HepG2 (cell line): ENCODE measurements around the gene MARVELD3. TPM values are rescaled to one million over a fixed set of nuclear protein-coding genes. Genes with fewer than 3 reads are reported as not detected.

ENCODE experiments used
- ATAC-seq: fragments of 200-7000 bp; cut with Tn5 transposase; 3 replicates; pipeline ENCODE4 v1.9.1; 2020; ENCODE audit warnings: mild to moderate bottlenecking, moderate library complexity
- BruUV-seq: library from RNA; stranded (reverse); fragments of 400-500 nt; replicated peaks from 2 replicates; lab custom pipeline; 2021; lab: Mats Ljungman, UMichigan
- CTCF ChIA-PET: fragments of 300-600 bp; formaldehyde crosslinking; extraction: SDS; loops from one replicate; lab custom pipeline; 2021; ENCODE audit warnings: low total read pairs, inconsistent platforms, low intra/inter-chr PET ratio; lab: Yijun Ruan, JAX
- POLR2A ChIA-PET: fragments of 350-600 bp; sonication (Branson Sonifier 250); formaldehyde crosslinking; loops from one replicate; lab custom pipeline; 2020; ENCODE audit warnings: antibody characterized with exemption, inconsistent platforms; lab: Yijun Ruan, JAX
- DNase-seq: peaks from one replicate; pipeline ENCODE4 v3.0.0-alpha.2; 2015; ENCODE audit warnings: low spot score
- FAIRE-seq: peaks from 3 replicates; lab custom pipeline; 2011; peaks lifted over from hg19 to GRCh38; lab: Jason Lieb, UNC
- H2AFZ ChIP-seq: one replicate; pipeline ENCODE4 v1.6.1; 2011; ENCODE audit warnings: low read length, inconsistent platforms
- H3K27ac ChIP-seq: fragments of 300-600 bp; 3 replicates; pipeline ENCODE4 v1.8.0; 2011; ENCODE audit warnings: mixed run types, mild to moderate bottlenecking, mixed read lengths, low read length, inconsistent platforms; ENCODE audit not compliant: insufficient read depth; ENCODE audit errors: extremely low read length
- H3K27me3 ChIP-seq, 2 experiments: fragments of 200-600 bp in 1 of 2; 2 replicates in 1 of 2; 3 replicates in 1 of 2; pipeline versions ENCODE4 v1.6.0 to v1.8.0; 2011; ENCODE audit warnings: low read length in 2 of 2, mild to moderate bottlenecking in 2 of 2, moderate library complexity in 2 of 2, inconsistent platforms in 1 of 2; ENCODE audit not compliant: insufficient read depth in 2 of 2, control insufficient read depth in 1 of 2
- H3K36me3 ChIP-seq, 2 experiments: fragments of 200-600 bp in 1 of 2; replicated peaks in 1 of 2; 2 replicates in 1 of 2; 3 replicates in 1 of 2; pipeline versions ENCODE4 v1.5.1 to v1.8.0; 2011; ENCODE audit warnings: low read length in 2 of 2, inconsistent platforms in 1 of 2; ENCODE audit not compliant: insufficient read depth in 2 of 2, control insufficient read depth in 1 of 2
- H3K4me1 ChIP-seq: 2 replicates; pipeline ENCODE4 v1.5.1; 2012; ENCODE audit warnings: low read length, inconsistent platforms; ENCODE audit not compliant: insufficient read depth
- H3K4me2 ChIP-seq: 2 replicates; pipeline ENCODE4 v1.6.0; 2011; ENCODE audit warnings: low read depth, low read length, inconsistent platforms
- H3K4me3 ChIP-seq, 3 experiments: fragments of 200-600 bp in 1 of 3; sonication (generic), shearing (Covaris generic) in 1 of 3; replicated peaks in 1 of 3; 2 replicates each; pipeline ENCODE4 v1.5.1; 2011 to 2016; ENCODE audit warnings: low read length in 3 of 3, inconsistent platforms in 2 of 3, low read depth in 2 of 3, mild to moderate bottlenecking in 2 of 3, control low read depth in 1 of 3, mixed read lengths in 1 of 3; ENCODE audit not compliant: insufficient read depth in 1 of 3
- H3K79me2 ChIP-seq: one replicate; pipeline ENCODE4 v1.6.1; 2011; ENCODE audit warnings: low read length, inconsistent platforms; ENCODE audit not compliant: insufficient read depth
- H3K9ac ChIP-seq: 2 replicates; pipeline ENCODE4 v1.6.0; 2011; ENCODE audit warnings: mild to moderate bottlenecking, low read depth, low read length, inconsistent platforms; ENCODE audit not compliant: insufficient read depth
- H3K9me3 ChIP-seq: 2 replicates; pipeline ENCODE4 v1.5.1; 2012; ENCODE audit warnings: mild to moderate bottlenecking, low read length
- H4K20me1 ChIP-seq: 2 replicates; pipeline ENCODE4 v1.6.0; 2011; ENCODE audit warnings: inconsistent platforms, mild to moderate bottlenecking, low read length, moderate library complexity; ENCODE audit not compliant: insufficient read depth
- CBFB ChIP-seq: sonication (generic); formaldehyde crosslinking; IDR thresholded peaks from 2 replicates; pipeline ENCODE4 v1.4.0; 2020; ENCODE audit warnings: missing genetic modification reagents
- CBX5 ChIP-seq: sonication (generic); formaldehyde crosslinking; IDR thresholded peaks from 2 replicates; pipeline ENCODE4 v1.4.0; 2020; ENCODE audit warnings: missing genetic modification reagents, borderline replicate concordance
- DDIT3 ChIP-seq: sonication (generic); formaldehyde crosslinking; IDR thresholded peaks from 2 replicates; pipeline ENCODE4 v1.4.0; 2020; ENCODE audit warnings: mild to moderate bottlenecking, missing genetic modification reagents
- GATA4 ChIP-seq: sonication (generic); IDR thresholded peaks from 2 replicates; pipeline ENCODE4 v1.6.1; 2016; ENCODE audit warnings: antibody characterized with exemption, low read depth, borderline replicate concordance
- GMEB1 ChIP-seq: sonication (generic); formaldehyde crosslinking; IDR thresholded peaks from 2 replicates; pipeline ENCODE4 v1.5.1; 2020; ENCODE audit warnings: missing genetic modification reagents, mild to moderate bottlenecking, borderline replicate concordance
- HINFP ChIP-seq: sonication (generic); formaldehyde crosslinking; IDR thresholded peaks from 2 replicates; pipeline ENCODE4 v1.4.0; 2020; ENCODE audit warnings: low read depth, mild to moderate bottlenecking, missing genetic modification reagents
- IRF1 ChIP-seq: sonication (generic); formaldehyde crosslinking; IDR thresholded peaks from 2 replicates; pipeline ENCODE4 v1.4.0; 2020; ENCODE audit warnings: low read depth, mild to moderate bottlenecking, missing genetic modification reagents
- RAD51 ChIP-seq: fragments of 450-650 bp; IDR thresholded peaks from 2 replicates; pipeline ENCODE4 v1.6.1; 2016; ENCODE audit warnings: borderline replicate concordance
- TBL1XR1 ChIP-seq: fragments of 150-350 bp; IDR thresholded peaks from 2 replicates; pipeline ENCODE4 v1.6.1; 2014; ENCODE audit warnings: borderline replicate concordance, low read length; ENCODE audit not compliant: partially characterized antibody
- ZBTB33 ChIP-seq: sonication (generic); formaldehyde crosslinking; IDR thresholded peaks from 2 replicates; pipeline ENCODE4 v1.4.0; 2020; ENCODE audit warnings: missing genetic modification reagents
- ZBTB49 ChIP-seq: sonication (generic); formaldehyde crosslinking; IDR thresholded peaks from 2 replicates; pipeline ENCODE4 v1.4.0; 2020; ENCODE audit warnings: missing genetic modification reagents, borderline replicate concordance
- ZMYM2 ChIP-seq: sonication (generic); formaldehyde crosslinking; IDR thresholded peaks from 2 replicates; pipeline ENCODE4 v1.8.0; 2022; ENCODE audit warnings: mild to moderate bottlenecking, missing genetic modification reagents
- ZMYM4 ChIP-seq: sonication (generic); formaldehyde crosslinking; IDR thresholded peaks from 2 replicates; pipeline ENCODE4 v1.8.1; 2023; ENCODE audit warnings: mild to moderate bottlenecking, missing genetic modification reagents
- ZNF260 ChIP-seq: sonication (generic); formaldehyde crosslinking; IDR thresholded peaks from 2 replicates; pipeline ENCODE4 v1.4.0; 2020; ENCODE audit warnings: missing genetic modification reagents, low read depth, mild to moderate bottlenecking, borderline replicate concordance
- ZNF441 ChIP-seq: sonication (generic); formaldehyde crosslinking; IDR thresholded peaks from 2 replicates; pipeline ENCODE4 v1.7.0; 2021; ENCODE audit warnings: missing genetic modification reagents, borderline replicate concordance
- ZNF747 ChIP-seq: sonication (generic); formaldehyde crosslinking; IDR thresholded peaks from 2 replicates; pipeline ENCODE4 v1.8.1; 2023; ENCODE audit warnings: missing genetic modification reagents, mild to moderate bottlenecking, borderline replicate concordance
- ZNF772 ChIP-seq: sonication (generic); formaldehyde crosslinking; IDR thresholded peaks from 2 replicates; pipeline ENCODE4 v1.5.0; 2020; ENCODE audit warnings: mild to moderate bottlenecking, missing genetic modification reagents
- WGBS: methylation state at CpG from one replicate; pipeline ENCODE4 v1.1.6; 2017; ENCODE audit warnings: low lambda C conversion rate; 5-methylcytosine and 5-hydroxymethylcytosine counted together
- in situ Hi-C: cut with HindIII; loops from 2 replicates; pipeline ENCODE4 v1.10.0; 2017; ENCODE audit warnings: low pct_unique_long_range_greater_than_20kb; ENCODE audit not compliant: extremely low pct_ligation_motif_present
- intact Hi-C: fragments of 100-400 bp; cut with micrococcal nuclease; formaldehyde crosslinking; loops from one replicate; pipeline ENCODE4 v1.10.0; 2022; ENCODE audit not compliant: unreplicated experiment
- polyA plus RNA-seq, 8 experiments: library from polyadenylated mRNA; depleted of rRNA in 3 of 8; stranded (reverse) in 7 of 8; unstranded in 1 of 8; fragments of >200 nt; fragmentation: Illumina TruSeq in 4 of 8; extraction: Trizol in 4 of 8; gene quantifications; 2 replicates each; pipeline versions ENCODE4 v1.2.1 to v1.2.3, GENCODE V29; 2011 to 2016; ENCODE audit warnings: low read depth in 4 of 8, missing spikeins in 1 of 8, mixed read lengths in 1 of 8; ENCODE audit not compliant: insufficient read depth in 1 of 8
- total RNA-seq, 5 experiments: library from RNA; depleted of rRNA; stranded (reverse); fragments of >200 nt; fragmentation: Illumina TruSeq; extraction: Trizol; gene quantifications; 2 replicates each; pipeline ENCODE4 v1.2.3, GENCODE V29; 2016; ENCODE audit warnings: low read depth in 1 of 5

Gene MARVELD3
- total and polyA plus RNA-seq, 2 of the 13 experiments (the other 11 are each of a cell fraction or from before 2014, with no cell fraction given), result 4.8 to 5.6 TPM

- H3K9ac ChIP-seq, result no peak overlapping the region
- H4K20me1 ChIP-seq, result no peaks in the 10 kb centered on the region
- ATAC-seq, result no peak
- H2AFZ ChIP-seq, result no peak overlapping the region
- POLR2A ChIA-PET, result no interaction called here
- H3K9me3 ChIP-seq, result no peaks in the 10 kb centered on the region
- H3K36me3 ChIP-seq, result peaks cover 14 to 50% of the 10 kb centered on the region in 2 experiments
- intact Hi-C loops, result no loop called here
- no TSS peak for BruUV-seq
- no peak for DNase-seq
- no peak overlapping the region for H3K4me3 ChIP-seq
- H3K4me2 ChIP-seq, result no peak overlapping the region
- H3K27ac ChIP-seq, result no peak overlapping the region
- FAIRE-seq, result no peak
- 96% methylated on average over 2 of the region's 2 CpGs for WGBS
- no peaks in the 10 kb centered on the region for H3K79me2 ChIP-seq
- in situ Hi-C loops, result no loop called here
- no peaks in the 10 kb centered on the region for H3K4me1 ChIP-seq
- CTCF ChIA-PET, result no interaction called here
- H3K27me3 ChIP-seq, result no peaks in the 10 kb centered on the region
- TF ChIP-seq ZNF747 (CRISPR knock-in tag), result no peak
- no peak for TF ChIP-seq GMEB1 (CRISPR knock-in tag)
- no peak for TF ChIP-seq CBFB (CRISPR knock-in tag)
- no peak for TF ChIP-seq ZNF260 (CRISPR knock-in tag)
- no peak for TF ChIP-seq ZMYM4 (CRISPR knock-in tag)
- no peak for TF ChIP-seq ZNF772 (CRISPR knock-in tag)
- no peak for TF ChIP-seq ZBTB33 (CRISPR knock-in tag)
- TF ChIP-seq HINFP, result no peak
- no peak for TF ChIP-seq ZNF441 (CRISPR knock-in tag)
- TF ChIP-seq TBL1XR1, result no peak
- TF ChIP-seq GATA4, result no peak
- TF ChIP-seq IRF1 (CRISPR knock-in tag), result no peak
- TF ChIP-seq ZMYM2 (CRISPR knock-in tag), result no peak
- TF ChIP-seq CBX5 (CRISPR knock-in tag), result no peak
- TF ChIP-seq ZBTB49 (CRISPR knock-in tag), result no peak
- no peak for TF ChIP-seq DDIT3 (CRISPR knock-in tag)
- TF ChIP-seq RAD51, result no peak
Observed at GRCh38 chr16:71659471-71659870, 33.5 kb downstream of the MARVELD3 start.
